ENCODE data around the gene KRT3.

The KRT3 gene

DNA sequence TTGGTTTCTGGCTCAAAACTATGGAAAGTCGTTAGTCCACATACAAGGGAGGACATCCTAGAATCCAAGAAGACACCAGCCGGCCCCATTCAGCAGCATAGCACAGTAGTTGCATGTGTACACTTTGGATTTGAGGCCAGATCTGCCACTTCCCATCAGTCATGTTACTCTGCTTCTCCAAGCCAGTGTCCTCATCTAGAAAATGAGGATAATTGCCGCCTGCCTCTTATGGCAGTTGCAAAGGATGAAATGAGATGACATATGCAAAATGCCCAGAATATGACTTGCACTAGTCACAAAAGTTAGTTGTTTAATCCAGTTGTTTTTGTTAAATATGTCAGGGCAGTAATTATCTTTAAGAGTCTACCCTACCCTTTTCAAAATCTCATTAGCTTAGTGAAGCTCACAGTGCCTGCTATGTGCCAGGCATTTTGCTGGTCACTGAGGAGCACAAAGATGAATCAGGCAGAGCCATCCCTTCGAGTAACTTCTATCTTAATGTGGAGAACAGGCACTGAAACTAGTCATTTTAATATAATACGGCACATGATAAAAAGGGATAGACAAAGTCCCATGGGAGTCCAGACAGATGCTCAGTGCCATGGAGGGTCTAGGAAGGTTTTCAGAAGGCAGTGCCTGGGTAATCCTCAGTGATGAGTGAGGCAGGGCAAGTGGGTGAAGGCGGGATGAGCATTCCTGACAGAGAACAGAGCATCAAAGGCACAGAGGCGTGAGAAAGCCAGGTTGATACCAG lies 12.2 kb downstream of the KRT3 start:
- TF ChIP-seq CTCF (IDR thresholded peaks at IDR 0.05; ENCODE audit: insufficient read depth, missing control alignments): no peak
- DNase-seq (ENCODE audit: insufficient read length, low spot score): no peak
- no peak for FAIRE-seq

DNA sequence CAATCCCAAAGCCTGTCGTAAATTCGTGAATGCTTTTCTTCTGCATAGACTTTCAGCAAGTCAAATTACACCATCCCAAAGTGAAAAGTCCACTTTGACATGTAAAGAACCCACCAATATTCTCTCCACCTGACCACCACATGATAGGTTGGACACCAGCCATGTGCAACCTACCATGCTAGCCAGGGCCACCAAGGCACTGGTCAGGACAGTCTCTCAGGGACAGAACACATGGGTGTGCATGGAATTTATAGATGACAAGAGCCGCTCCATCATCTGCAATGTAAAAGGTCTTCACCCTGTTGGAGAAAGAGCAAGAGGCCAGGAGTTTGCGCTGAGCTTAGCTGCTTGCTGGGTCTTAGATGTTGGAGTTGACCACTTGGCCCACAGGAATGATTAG lies 13.4 kb downstream of the KRT3 start:
- no peak for DNase-seq (ENCODE audit: insufficient read length, low spot score)
- no peak for TF ChIP-seq CTCF (IDR thresholded peaks at IDR 0.05; ENCODE audit: insufficient read depth, missing control alignments)
- FAIRE-seq: no peak

- TF ChIP-seq CTCF (IDR thresholded peaks at IDR 0.05; ENCODE audit: insufficient read depth, missing control alignments): no peak
- DNase-seq (ENCODE audit: insufficient read length, low spot score): no peak
- no peak for FAIRE-seq
Measured at GRCh38 chr12:52781399-52782082, 14.4 kb downstream of the KRT3 start.

DNA sequence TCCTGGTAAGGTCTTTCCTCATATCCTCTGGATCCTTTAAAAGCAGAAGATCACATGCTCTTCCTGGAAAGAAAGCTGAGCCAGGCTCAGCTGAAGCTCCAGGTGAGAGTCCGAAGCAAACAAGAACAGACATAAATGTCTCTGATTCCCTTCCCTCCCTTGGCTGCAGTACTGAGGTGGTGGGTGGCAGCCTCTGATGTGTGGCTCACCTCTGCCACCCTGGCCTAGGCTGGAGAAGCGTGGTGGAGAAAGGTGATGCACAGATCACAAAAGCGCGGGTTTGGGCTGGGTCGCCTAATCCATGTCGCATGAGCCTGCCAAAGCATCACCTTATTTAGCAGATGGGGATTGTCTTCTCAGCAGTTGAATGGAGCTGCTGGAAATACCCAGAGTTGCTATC lies 16.0 kb downstream of the KRT3 start:
- DNase-seq (ENCODE audit: insufficient read length, low spot score) (no peak), FAIRE-seq (no peak)
- TF ChIP-seq CTCF (IDR thresholded peaks at IDR 0.05; ENCODE audit: insufficient read depth, missing control alignments): no peak

DNA sequence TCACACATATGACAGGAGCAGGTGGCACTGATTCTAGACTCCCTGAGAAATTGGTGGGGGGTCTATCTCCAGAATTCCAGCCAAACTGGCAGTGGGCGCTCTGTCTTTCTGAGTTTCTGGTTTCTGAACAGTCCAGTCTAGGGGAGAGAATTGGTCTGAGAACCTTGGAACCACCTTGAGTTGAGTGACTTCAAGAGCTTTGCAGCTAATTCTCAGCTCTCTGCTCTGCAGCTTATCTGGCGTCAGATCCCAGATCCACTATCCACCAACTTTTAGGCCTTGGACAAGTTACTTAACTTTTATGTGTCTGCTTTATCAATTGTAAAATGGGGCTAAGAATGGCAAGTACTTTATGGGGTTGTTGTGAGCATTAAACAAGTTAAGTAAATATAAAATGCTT lies 17.1 kb downstream of the KRT3 start:
- DNase-seq (ENCODE audit: insufficient read length, low spot score): no peak
- TF ChIP-seq CTCF (IDR thresholded peaks at IDR 0.05; ENCODE audit: insufficient read depth, missing control alignments): no peak
- FAIRE-seq: no peak

DNA sequence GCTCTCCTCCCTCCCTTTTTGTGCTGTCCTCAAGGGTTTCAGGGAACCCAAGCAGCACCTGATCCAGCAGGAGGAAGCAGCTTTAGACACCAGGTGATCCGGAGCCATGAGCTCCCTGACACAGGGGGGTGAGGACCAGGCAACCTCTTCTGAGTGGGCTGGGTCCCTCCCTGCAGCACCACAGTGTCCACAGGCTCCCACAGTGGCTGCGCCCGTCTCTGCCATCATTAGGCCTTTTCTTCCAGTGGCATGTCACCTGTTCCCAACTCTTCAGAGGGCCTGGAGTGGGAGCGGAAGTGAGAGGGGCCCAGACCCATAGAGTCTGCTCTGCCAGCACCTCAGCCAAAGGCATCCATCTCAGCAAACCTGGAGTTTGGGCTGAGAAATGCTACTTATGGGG lies 18.4 kb downstream of the KRT3 start:
- TF ChIP-seq CTCF (IDR thresholded peaks at IDR 0.05; ENCODE audit: insufficient read depth, missing control alignments): no peak
- FAIRE-seq: no peak
- DNase-seq (ENCODE audit: insufficient read length, low spot score): no peak

DNA sequence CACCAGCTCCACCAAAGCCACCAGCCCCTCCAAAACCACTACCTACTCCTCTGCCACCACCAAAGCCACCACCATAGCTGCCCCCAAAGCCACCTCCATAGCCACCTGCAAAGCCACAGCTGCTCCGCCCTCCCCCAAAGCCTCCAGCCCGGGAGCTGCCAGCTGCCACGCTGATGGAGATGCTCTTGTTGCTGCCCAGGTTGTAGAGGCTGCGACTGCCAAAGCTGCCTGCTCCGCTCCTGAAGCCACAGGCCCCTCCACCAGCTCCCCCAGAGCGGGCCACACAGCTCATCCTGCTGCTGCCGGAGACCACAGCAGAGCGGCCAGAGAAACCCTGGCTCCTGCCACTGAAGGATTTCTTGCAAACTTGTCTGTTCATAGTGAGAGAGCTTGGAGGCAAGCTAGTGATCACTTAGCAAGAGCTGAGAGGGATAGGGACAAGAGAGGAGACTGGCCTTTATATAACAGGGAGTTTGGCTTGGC lies 19.0 kb downstream of the KRT3 start, which contains the start of gene KRT76:
KRT76 (minus strand) TSS at position 433 of the 483 bp plus-strand sequence; CDS start at position 379, 54 bp downstream.
- FAIRE-seq (no peak), DNase-seq (ENCODE audit: insufficient read length, low spot score) (no peak)
- TF ChIP-seq CTCF (IDR thresholded peaks at IDR 0.05; ENCODE audit: insufficient read depth, missing control alignments): no peak
